C4-2B (cell line): ENCODE measurements around the gene NPR2.
A peak's percentile ranks its signal among the peaks of the same experiment; 100 is the strongest.

Source experiments
- H3K27ac ChIP-seq: fragments of 450-650 bp; 2 replicates; pipeline ENCODE4 v1.5.1; 2017
- ZFX ChIP-seq: fragments of 450-650 bp; IDR thresholded peaks from 2 replicates; pipeline ENCODE4 v1.6.1; 2017
- TF ChIP-seq, protein P1 (sequence below): fragments of 450-650 bp; conservative IDR thresholded peaks from 2 replicates; pipeline ENCODE4 v1.5.1; 2017; ENCODE audit warnings: mild to moderate bottlenecking

Gene NPR2

GRCh38 chr9:35842020-35842745, 50.8 kb downstream of the NPR2 start:
- TF ChIP-seq, protein P1, sequence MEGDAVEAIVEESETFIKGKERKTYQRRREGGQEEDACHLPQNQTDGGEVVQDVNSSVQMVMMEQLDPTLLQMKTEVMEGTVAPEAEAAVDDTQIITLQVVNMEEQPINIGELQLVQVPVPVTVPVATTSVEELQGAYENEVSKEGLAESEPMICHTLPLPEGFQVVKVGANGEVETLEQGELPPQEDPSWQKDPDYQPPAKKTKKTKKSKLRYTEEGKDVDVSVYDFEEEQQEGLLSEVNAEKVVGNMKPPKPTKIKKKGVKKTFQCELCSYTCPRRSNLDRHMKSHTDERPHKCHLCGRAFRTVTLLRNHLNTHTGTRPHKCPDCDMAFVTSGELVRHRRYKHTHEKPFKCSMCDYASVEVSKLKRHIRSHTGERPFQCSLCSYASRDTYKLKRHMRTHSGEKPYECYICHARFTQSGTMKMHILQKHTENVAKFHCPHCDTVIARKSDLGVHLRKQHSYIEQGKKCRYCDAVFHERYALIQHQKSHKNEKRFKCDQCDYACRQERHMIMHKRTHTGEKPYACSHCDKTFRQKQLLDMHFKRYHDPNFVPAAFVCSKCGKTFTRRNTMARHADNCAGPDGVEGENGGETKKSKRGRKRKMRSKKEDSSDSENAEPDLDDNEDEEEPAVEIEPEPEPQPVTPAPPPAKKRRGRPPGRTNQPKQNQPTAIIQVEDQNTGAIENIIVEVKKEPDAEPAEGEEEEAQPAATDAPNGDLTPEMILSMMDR = no peak
- no peak for TF ChIP-seq ZFX

DNA sequence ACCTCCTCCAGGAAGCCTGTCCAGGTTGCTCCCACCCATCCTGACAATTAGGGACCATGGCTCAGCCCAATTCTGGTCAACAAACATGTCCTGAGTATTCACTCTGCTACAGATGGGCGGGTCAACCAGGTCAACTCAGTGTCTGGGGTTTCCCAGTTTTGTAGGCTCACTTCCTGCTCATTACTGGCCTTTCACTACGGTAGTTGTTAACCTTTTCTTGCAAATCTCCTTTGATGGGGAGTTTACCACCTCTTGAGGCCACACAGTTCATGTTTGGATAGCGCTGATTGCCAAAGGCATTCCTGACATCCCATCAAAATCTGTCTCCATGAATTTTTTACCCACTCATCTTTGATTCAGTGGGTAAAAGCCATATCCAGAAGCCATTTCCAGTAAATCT, 51.4 kb downstream of the NPR2 start:
- peak overlapping the region; percentile 3; the same call in 1 of the 2 replicates for H3K27ac ChIP-seq
- TF ChIP-seq, protein P1 = no peak
- TF ChIP-seq ZFX = no peak

More at GRCh38 chr9:35842020-35842745, 50.8 kb downstream of the NPR2 start:
- H3K27ac ChIP-seq = peak overlapping the region; percentile 3; the same call in 1 of the 2 replicates

DNA sequence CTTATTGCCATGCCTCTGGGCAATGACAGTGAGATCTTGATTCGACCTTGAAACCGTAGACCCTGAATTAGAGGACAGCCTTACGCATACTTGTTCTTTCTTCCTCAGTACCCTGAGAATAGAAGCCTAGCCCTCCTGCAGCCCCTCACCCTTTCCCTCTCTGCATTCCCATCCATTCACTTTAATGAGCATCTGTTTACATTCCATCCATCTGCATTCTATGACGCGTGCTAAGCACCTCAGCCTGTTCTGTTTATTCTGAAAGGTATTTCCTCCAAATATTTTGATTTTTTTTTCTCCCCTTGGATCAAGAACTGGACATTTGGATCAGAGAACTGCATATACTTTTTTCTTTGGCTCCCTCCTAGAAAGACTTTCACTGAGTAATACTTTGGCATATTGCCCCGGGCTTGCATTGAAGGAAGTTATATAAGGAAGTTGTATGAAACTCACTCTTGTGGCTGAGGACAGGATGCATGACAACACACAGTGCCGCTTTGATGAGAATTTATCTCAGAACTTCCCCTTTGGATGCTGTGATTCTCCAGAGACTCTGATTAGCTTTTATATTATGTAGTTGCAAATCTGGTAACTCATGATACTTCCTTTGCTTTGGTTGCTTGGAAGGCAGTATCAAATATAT, 53.4 kb downstream of the NPR2 start:
- peak overlapping the region; percentile 71; the same call in 1 of the 2 replicates for H3K27ac ChIP-seq
- no peak for TF ChIP-seq ZFX
- TF ChIP-seq, protein P1 = no peak

DNA sequence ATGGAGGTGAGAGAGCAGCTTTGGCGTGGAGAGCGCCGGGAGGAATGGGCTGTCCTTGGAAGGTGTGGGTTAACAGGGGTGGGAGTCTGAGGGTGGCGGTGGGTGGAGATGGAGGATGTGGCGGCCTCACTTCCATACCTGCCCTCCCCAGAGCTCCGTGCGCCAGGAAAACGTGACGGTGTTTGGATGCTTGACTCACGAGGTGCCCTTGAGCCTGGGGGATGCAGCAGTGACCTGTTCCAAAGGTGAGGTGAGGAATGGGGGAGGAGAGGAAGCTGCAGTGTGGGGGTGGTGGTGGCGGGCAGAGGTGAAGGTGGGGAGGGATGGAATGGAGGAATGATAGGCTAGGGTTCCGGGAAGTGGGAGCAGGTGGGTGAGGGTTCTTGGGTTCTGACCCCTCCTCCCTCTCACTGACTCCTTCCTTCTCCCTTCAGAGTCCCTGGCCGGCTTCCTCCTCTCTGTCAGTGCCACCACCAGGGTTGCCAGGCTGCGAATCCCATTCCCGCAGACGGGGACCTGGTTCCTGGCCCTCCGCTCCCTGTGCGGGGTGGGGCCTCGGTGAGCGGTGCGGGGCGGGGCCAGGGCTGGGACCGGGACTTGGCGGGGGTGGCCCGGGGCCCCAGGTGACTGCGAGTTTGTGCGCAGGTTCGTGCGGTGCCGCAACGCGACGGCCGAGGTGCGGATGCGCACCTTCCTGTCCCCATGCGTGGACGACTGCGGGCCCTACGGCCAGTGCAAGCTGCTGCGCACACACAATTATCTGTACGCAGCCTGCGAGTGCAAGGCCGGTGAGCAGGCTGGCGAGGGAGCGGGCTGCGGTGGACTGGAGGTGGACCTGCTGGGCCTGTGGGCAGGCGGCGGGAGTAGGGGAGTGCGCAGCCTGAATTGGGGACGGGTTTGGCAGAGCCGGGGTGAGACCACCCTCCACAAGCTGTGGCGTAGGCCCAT, 54.7 kb downstream of the NPR2 start:
- peak overlapping the region; percentile 73 for H3K27ac ChIP-seq
- no peak for TF ChIP-seq ZFX
- TF ChIP-seq, protein P1 = no peak

DNA sequence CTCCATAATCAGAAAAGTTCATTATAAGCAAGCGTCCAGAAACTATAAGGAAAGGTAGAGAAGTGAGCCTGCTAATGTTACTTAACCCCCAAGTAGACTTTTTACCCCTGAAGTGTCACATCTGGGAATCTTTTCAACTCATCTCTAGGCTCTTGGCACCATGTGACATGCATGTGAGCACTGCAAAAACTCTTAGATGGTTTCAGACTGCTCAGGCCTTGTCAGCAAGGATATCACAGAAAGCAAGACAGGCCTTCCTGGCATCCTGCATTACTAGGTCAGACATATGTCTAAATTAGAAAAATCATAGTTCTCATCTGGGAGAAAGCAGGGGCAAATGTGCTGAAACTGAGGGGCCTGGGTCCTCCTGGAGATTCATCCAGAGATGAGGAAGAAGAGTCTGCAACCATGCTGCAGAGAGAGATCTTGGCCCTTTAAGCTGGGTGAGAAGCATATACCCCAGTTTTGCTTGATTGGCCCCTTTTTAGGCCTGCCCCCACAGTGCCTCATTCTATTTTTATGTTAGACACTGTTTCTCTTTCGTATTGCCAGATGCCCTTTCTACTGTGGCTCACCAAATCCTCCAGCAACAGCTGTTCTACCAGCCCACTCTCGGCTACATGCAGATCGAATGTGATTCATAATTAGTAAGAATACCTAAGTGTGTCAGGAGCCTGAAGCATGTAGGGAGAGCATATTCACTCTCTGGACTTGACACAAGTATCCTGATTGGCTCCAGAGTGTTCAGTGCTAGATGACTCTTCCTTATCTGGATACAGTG, 56.6 kb downstream of the NPR2 start:
- H3K27ac ChIP-seq = no peak overlapping the region; the same call in 1 of the 2 replicates
- TF ChIP-seq ZFX = no peak
- TF ChIP-seq, protein P1 = no peak

DNA sequence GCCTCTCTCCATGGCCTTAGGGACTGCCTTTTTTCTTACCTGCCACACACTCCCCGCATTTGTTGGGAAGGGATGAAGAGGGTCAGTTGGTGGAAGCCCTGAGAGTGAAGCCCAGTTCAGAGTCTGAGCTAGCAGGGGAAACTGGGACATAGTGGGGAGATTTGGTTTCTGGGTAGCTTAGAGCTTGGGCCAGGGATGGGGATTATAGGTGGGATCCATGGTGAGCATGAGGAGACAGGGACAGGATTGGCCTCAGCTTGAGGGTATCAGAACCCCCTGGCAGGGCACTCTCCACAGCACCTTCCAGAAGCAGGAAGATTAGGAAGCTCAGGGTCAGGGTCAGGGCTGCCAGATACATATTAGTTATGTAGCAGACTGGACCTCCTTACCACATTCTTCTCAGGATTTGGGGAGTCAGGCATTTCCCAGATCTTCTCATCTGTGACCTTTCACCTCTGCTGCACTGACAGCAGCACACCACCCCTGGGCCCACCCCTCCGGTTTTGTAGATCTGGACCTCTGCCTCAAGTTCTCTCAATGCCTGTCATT, 61.0 kb downstream of the NPR2 start:
- no peak for TF ChIP-seq ZFX
- TF ChIP-seq, protein P1 = no peak
- no peak overlapping the region for H3K27ac ChIP-seq
